Urinary bladder (tissue), 4 donors: ENCODE data around the gene PHF2. TPM values are rescaled to one million over a fixed set of nuclear protein-coding genes. Genes with fewer than 3 reads are reported as not detected.

Experiments used
- DNase-seq: peaks from one replicate; pipeline ENCODE4 v3.0.0-alpha.2; 2015; ENCODE audit errors: extremely low spot score
- H3K27ac ChIP-seq: one replicate; pipeline ENCODE4 v1.5.1; 2013; ENCODE audit warnings: low read depth, mild to moderate bottlenecking, moderate library complexity
- H3K36me3 ChIP-seq: one replicate; pipeline ENCODE4 v1.6.1; 2013; ENCODE audit warnings: mild to moderate bottlenecking, moderate library complexity; ENCODE audit not compliant: insufficient read depth
- H3K4me1 ChIP-seq: one replicate; pipeline ENCODE4 v1.6.1; 2013; ENCODE audit warnings: mild to moderate bottlenecking, moderate library complexity; ENCODE audit not compliant: insufficient read depth
- H3K4me3 ChIP-seq: one replicate; pipeline ENCODE4 v1.5.1; 2013; ENCODE audit warnings: low read depth, low read length
- WGBS: extraction: QIAGEN DNeasy Blood & Tissue Kit; methylation state at CpG from one replicate; pipeline ENCODE4 v1.1.7; 2013; 5-methylcytosine and 5-hydroxymethylcytosine counted together
- polyA plus RNA-seq: library from polyadenylated mRNA; stranded (reverse); fragments of 200-250 nt; gene quantifications from one replicate; pipeline ENCODE4 v1.2.3, GENCODE V29; 2013
- total RNA-seq: library from RNA; depleted of rRNA; stranded (reverse); fragments of >200 nt; gene quantifications from one replicate; pipeline ENCODE4 v1.2.3, GENCODE V29; 2014
- donor health status: healthy with polysubstance abuse.
- donor health status: healthy.

PHF2 gene
- total and polyA plus RNA-seq, 2 donors: 20.0 to 33.1 TPM

- H3K4me3 ChIP-seq: no peak overlapping the region
- 100% methylated on average over 1 of the region's 1 CpG for WGBS
- DNase-seq: no peak
- H3K27ac ChIP-seq: no peak overlapping the region
- peaks cover 4% of the 10 kb centered on the region for H3K4me1 ChIP-seq
- H3K36me3 ChIP-seq: no peaks in the 10 kb centered on the region
Measured at GRCh38 chr9:93610206-93610605, 33.8 kb downstream of the PHF2 start.

- no peaks in the 10 kb centered on the region for H3K36me3 ChIP-seq
- WGBS: 43% methylated on average over 2 of the region's 2 CpGs
Measured at GRCh38 chr9:93612052-93612795, 35.8 kb downstream of the PHF2 start.

GRCh38 chr9:93612796-93613154 is 36.4 kb downstream of the PHF2 start:
- 44% methylated on average over 5 of the region's 5 CpGs for WGBS
- Histone ChIP-seq H3K4me1 (peaks cover 4% of the 10 kb centered on the region), H3K4me3 (no peak overlapping the region), H3K36me3 (no peaks in the 10 kb centered on the region), H3K27ac (no peak overlapping the region)
- peak; percentile 28 for DNase-seq

More at GRCh38 chr9:93612052-93612795, 35.8 kb downstream of the PHF2 start:
- Histone ChIP-seq H3K4me1 (peaks cover 4% of the 10 kb centered on the region), H3K4me3 (no peak overlapping the region), H3K27ac (no peak overlapping the region)
- no peak for DNase-seq

- Histone ChIP-seq H3K36me3 (no peaks in the 10 kb centered on the region), H3K4me3 (no peak overlapping the region), H3K27ac (no peak overlapping the region), H3K4me1 (peaks cover 4% of the 10 kb centered on the region)
- no peak for DNase-seq
- whole genome bisulfite sequencing: 90% methylated on average over 5 of the region's 5 CpGs
Measured at GRCh38 chr9:93613174-93613573, 36.8 kb downstream of the PHF2 start.

- H3K4me3 ChIP-seq: no peak overlapping the region
- 56% methylated on average over 3 of the region's 3 CpGs for WGBS
Measured at GRCh38 chr9:93613791-93614190, 37.4 kb downstream of the PHF2 start.

GRCh38 chr9:93614830-93615468 is 38.6 kb downstream of the PHF2 start:
- Histone ChIP-seq H3K4me1 (peaks cover 4% of the 10 kb centered on the region), H3K36me3 (no peaks in the 10 kb centered on the region), H3K27ac (no peak overlapping the region), H3K4me3 (no peak overlapping the region)
- 86% methylated on average over 5 of the region's 5 CpGs for WGBS
- no peak for DNase-seq

More at GRCh38 chr9:93613791-93614190, 37.4 kb downstream of the PHF2 start:
- no peak for DNase-seq
- Histone ChIP-seq H3K4me1 (peaks cover 4% of the 10 kb centered on the region), H3K27ac (no peak overlapping the region), H3K36me3 (no peaks in the 10 kb centered on the region)

GRCh38 chr9:93616044-93616443 is 39.7 kb downstream of the PHF2 start:
- Histone ChIP-seq H3K4me3 (no peak overlapping the region), H3K27ac (no peak overlapping the region), H3K4me1 (peaks cover 4% of the 10 kb centered on the region), H3K36me3 (no peaks in the 10 kb centered on the region)
- 86% methylated on average over 2 of the region's 2 CpGs for WGBS
- DNase-seq: no peak

GRCh38 chr9:93617273-93617672 is 40.9 kb downstream of the PHF2 start:
- Histone ChIP-seq H3K36me3 (no peaks in the 10 kb centered on the region), H3K27ac (no peak overlapping the region), H3K4me1 (peaks cover 4% of the 10 kb centered on the region), H3K4me3 (no peak overlapping the region)
- DNase-seq: no peak
- 67% methylated on average over 6 of the region's 6 CpGs for WGBS

- H3K4me1 ChIP-seq: no peaks in the 10 kb centered on the region
- no peak for DNase-seq
- no peak overlapping the region for H3K27ac ChIP-seq
- H3K36me3 ChIP-seq: no peaks in the 10 kb centered on the region
- WGBS: 92% methylated on average over 19 of the region's 19 CpGs
- H3K4me3 ChIP-seq: no peak overlapping the region
Measured at GRCh38 chr9:93619272-93619775, 42.9 kb downstream of the PHF2 start.

- WGBS: 81% methylated on average over 8 of the region's 8 CpGs
- DNase-seq: no peak
Measured at GRCh38 chr9:93620041-93620506, 43.7 kb downstream of the PHF2 start.

GRCh38 chr9:93620881-93621820 is 44.8 kb downstream of the PHF2 start:
- DNase-seq: no peak
- H3K27ac ChIP-seq: no peak overlapping the region
- H3K4me1 ChIP-seq: no peaks in the 10 kb centered on the region
- no peak overlapping the region for H3K4me3 ChIP-seq
- 80% methylated on average over 14 of the region's 14 CpGs for WGBS
- H3K36me3 ChIP-seq: no peaks in the 10 kb centered on the region

More at GRCh38 chr9:93620041-93620506, 43.7 kb downstream of the PHF2 start:
- H3K27ac ChIP-seq: no peak overlapping the region
- no peak overlapping the region for H3K4me3 ChIP-seq
- H3K36me3 ChIP-seq: no peaks in the 10 kb centered on the region
- H3K4me1 ChIP-seq: no peaks in the 10 kb centered on the region

- Histone ChIP-seq H3K4me3 (no peak overlapping the region), H3K4me1 (no peaks in the 10 kb centered on the region), H3K27ac (no peak overlapping the region), H3K36me3 (no peaks in the 10 kb centered on the region)
- 97% methylated on average over 4 of the region's 4 CpGs for WGBS
- no peak for DNase-seq
Measured at GRCh38 chr9:93621922-93622321, 45.5 kb downstream of the PHF2 start.

GRCh38 chr9:93622691-93623090 is 46.3 kb downstream of the PHF2 start:
- no peaks in the 10 kb centered on the region for H3K4me1 ChIP-seq
- WGBS: 86% methylated on average over 2 of the region's 2 CpGs

More at GRCh38 chr9:93622691-93623090, 46.3 kb downstream of the PHF2 start:
- Histone ChIP-seq H3K27ac (no peak overlapping the region), H3K36me3 (no peaks in the 10 kb centered on the region), H3K4me3 (no peak overlapping the region)
- no peak for DNase-seq
